GM19324 (cell line): ENCODE data around the gene PLEKHM2.

Experiments used
- ATAC-seq: cut with Tn5 transposase; IDR thresholded peaks from one replicate; pipeline ENCODE4 v1.9.1; 2021; ENCODE audit warnings: mild to moderate bottlenecking, moderate library complexity; ENCODE audit not compliant: unreplicated experiment, low FRiP score

Gene PLEKHM2

GRCh38 chr1:15674386-15675159, 9.5 kb upstream of the PLEKHM2 start:
- ATAC-seq, result no peak

DNA sequence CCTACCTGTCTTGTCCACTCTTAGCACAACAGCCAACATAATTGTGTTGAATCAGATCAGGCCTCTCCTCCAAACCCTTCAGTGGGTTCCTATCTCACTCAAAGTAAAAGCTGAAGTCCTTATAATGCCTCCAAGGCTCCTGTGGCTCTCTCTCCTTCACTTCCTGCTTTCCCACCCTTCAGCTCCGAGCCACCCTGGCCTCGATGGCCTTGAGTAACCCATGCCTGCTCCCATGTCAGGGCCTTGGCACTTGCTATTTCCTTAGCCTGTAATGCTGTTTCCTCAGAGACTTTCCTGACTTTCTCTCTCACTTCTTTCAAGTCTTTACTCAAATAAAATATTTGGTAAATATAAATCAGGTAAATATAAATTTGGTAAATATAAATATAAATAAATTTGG, 8.1 kb upstream of the PLEKHM2 start:
- no peak for ATAC-seq

- ATAC-seq, result no peak
Observed at GRCh38 chr1:15676688-15677661, 7.1 kb upstream of the PLEKHM2 start.

DNA sequence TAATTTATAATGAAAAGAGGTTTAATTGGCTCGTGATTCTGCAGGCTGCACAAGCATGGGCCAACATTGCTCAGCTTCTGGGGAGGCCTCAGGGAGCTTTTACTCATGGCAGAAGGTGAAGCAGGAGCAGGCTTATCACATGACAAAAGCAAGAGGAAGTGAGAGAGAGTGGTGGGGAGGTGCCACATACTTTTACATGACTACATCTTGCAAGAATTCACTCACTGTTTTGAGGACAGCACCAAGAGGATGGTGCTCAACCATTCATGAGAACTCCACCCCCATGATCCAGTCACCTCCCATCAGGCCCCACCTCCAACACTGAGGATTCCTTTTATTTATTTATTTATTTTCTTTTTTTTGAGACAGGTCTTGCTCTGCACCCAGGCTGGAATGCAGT, 5.5 kb upstream of the PLEKHM2 start:
- ATAC-seq, result no peak

- ATAC-seq, result no peak
Observed at GRCh38 chr1:15680131-15680530, 4.0 kb upstream of the PLEKHM2 start.

- no peak for ATAC-seq
Observed at GRCh38 chr1:15680561-15681348, 3.4 kb upstream of the PLEKHM2 start.

GRCh38 chr1:15681349-15682292, 2.5 kb upstream of the PLEKHM2 start:
- ATAC-seq, result no peak

GRCh38 chr1:15682936-15683341, 1.2 kb upstream of the PLEKHM2 start:
- no peak for ATAC-seq

- ATAC-seq, result no peak
Observed at GRCh38 chr1:15683345-15684039, 628 bp upstream of the PLEKHM2 start.

DNA sequence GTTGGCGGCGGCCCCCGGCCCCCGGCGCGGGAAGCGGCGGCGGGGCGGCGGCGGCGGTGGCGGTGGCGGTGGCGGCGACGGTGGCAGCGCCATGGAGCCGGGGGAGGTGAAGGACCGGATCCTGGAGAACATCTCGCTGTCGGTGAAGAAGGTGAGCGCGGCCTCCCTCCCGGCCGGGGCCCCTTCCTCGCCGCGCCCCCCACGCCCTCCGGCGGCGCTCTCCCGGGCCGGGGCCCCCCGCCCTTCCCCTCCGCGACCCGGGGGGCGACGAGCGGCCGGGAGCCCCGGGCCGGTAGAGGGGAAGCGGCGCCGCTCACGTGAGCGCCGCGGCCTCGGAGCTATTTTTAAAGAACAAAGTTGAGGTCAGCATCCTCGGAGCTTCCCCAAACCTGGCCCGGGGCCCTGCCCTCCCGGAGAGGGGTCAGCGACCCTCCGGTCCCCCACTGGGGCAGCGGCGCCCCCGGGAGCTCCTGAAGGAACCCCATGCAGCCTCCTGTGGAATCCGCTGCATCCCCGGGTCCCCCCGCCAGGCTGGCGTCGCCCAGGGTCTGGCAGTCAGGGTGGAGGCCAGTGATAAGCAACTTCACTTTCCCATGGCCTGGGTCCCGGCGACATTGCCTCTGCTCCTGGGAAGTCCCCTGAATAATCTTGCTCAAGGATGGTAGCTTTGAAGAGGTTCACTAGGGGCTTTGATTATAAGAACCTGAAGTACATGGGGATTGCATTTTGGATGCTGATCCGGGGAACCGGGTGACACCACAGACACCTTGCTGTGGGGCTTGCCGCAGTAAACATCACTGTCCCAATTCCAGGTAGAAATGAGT, 560 bp downstream of the PLEKHM2 start:
- ATAC-seq, result peak; percentile 28

- no peak for ATAC-seq
Observed at GRCh38 chr1:15685820-15686219, 1.7 kb downstream of the PLEKHM2 start.

GRCh38 chr1:15687446-15687845, 3.3 kb downstream of the PLEKHM2 start:
- no peak for ATAC-seq

DNA sequence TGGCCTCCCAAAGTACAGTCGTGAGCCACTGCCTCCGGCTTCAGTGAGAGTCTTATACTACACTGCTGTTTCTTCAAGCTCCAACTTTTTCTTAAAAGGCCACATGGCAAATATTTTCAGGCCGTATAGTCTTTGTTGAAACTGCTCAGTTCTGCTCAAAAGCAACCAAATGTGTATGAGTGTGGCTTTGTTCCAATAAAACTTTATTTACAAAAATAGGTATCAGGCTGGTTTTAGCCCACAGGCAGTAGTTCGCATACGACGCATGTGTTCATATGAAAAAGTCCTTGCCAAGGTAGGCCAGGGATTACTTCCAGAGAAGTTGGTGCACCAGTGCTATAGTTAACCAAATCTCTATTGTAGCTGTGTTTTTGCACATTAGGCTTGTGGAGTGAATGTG, 6.2 kb downstream of the PLEKHM2 start:
- no peak for ATAC-seq

- ATAC-seq, result no peak
Observed at GRCh38 chr1:15691434-15692032, 7.4 kb downstream of the PLEKHM2 start.

DNA sequence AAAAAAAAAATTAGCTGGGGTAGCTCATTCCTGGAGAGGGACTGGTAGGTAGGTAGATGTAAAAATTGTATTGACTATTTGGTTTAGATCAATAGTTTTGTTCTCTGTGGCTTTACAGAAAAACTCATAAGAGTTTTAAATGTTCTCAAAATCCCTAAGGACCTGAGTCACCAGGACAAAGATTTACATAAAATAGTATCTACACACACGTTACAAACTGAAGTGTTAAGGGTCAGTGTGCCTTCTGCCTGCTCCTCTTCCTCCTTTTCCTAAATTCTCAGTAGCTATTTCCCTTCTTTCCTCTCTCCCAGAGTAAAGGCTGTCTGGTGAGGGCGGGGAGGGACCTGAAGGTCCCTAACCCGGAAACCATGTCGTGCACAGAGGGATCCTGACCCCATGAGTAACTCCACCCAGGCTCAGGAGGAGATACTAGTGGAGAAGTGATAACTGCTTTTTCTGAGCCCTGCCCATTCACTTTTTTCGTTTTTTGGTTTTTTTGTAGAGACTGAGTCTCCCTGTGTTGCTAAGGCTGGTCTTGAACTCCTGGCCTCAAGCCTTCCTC, 8.1 kb downstream of the PLEKHM2 start:
- no peak for ATAC-seq

- ATAC-seq, result no peak
Observed at GRCh38 chr1:15693371-15693770, 9.3 kb downstream of the PLEKHM2 start.

- peak; percentile 83 for ATAC-seq
Observed at GRCh38 chr1:15696956-15697521, 12.9 kb downstream of the PLEKHM2 start.
